SK-N-SH (cell line): Measurements from ENCODE around the gene SPINT1. TPM values are rescaled to one million over a fixed set of nuclear protein-coding genes. Genes with fewer than 3 reads are reported as not detected.

Experiments used
- CTCF ChIA-PET: fragments of 300-600, 350-600 bp; formaldehyde crosslinking; extraction: SDS; loops from one replicate; lab custom pipeline; 2021; lab: Yijun Ruan, JAX
- POLR2A ChIA-PET: fragments of 350-600 bp; sonication (Branson Sonifier 250); formaldehyde crosslinking; extraction: SDS; loops from one replicate; lab custom pipeline; 2020; ENCODE audit warnings: antibody characterized with exemption, inconsistent platforms; lab: Yijun Ruan, JAX
- DNase-seq: peaks from one replicate; pipeline ENCODE4 v3.0.0; 2012
- H2AFZ ChIP-seq: fragments of 200-600 bp; sonication (generic); 2 replicates; pipeline ENCODE4 v1.8.1; 2016; ENCODE audit warnings: antibody characterized with exemption, mild to moderate bottlenecking, low read depth
- H3F3A ChIP-seq: fragments of 200-600 bp; sonication (generic); replicated peaks from 2 replicates; pipeline ENCODE3; 2016; ENCODE audit warnings: antibody characterized with exemption, mild to moderate bottlenecking; ENCODE audit not compliant: insufficient read depth
- H3K27ac ChIP-seq, 2 experiments: fragments of 200-500 bp in 1 of 2; fragments of 200-600 bp in 1 of 2; sonication (Bioruptor generic) in 1 of 2; sonication (generic), shearing (Covaris generic) in 1 of 2; 2 replicates each; pipeline versions ENCODE4 v1.5.1 to v1.6.1; 2014 to 2016; ENCODE audit warnings: low read depth in 2 of 2, inconsistent platforms in 1 of 2, low read length in 1 of 2, mild to moderate bottlenecking in 1 of 2, mixed read lengths in 1 of 2
- H3K27me3 ChIP-seq: fragments of 200-600 bp; sonication (generic), shearing (Covaris generic); 2 replicates; pipeline ENCODE4 v1.6.1; 2016; ENCODE audit warnings: mixed run types; ENCODE audit not compliant: insufficient read depth
- H3K36me3 ChIP-seq, 2 experiments: fragments of 200-500 bp in 1 of 2; fragments of 200-600 bp in 1 of 2; sonication (Bioruptor generic) in 1 of 2; sonication (generic) in 1 of 2; replicated peaks in 1 of 2; 2 replicates each; pipeline versions ENCODE3 to v1.5.1; 2014 to 2016; ENCODE audit warnings: low read length in 1 of 2, mild to moderate bottlenecking in 1 of 2; ENCODE audit not compliant: insufficient read depth in 2 of 2, control insufficient read depth in 1 of 2
- H3K4me1 ChIP-seq, 2 experiments: fragments of 200-500 bp in 1 of 2; fragments of 200-600 bp in 1 of 2; sonication (Bioruptor generic) in 1 of 2; sonication (generic), shearing (Covaris generic) in 1 of 2; 2 replicates each; pipeline versions ENCODE4 v1.5.1 to v1.6.1; 2014 to 2016; ENCODE audit warnings: low read depth in 1 of 2, low read length in 1 of 2, mixed run types in 1 of 2; ENCODE audit not compliant: insufficient read depth in 2 of 2, control insufficient read depth in 1 of 2
- H3K4me2 ChIP-seq: fragments of 200-600 bp; sonication (generic), shearing (Covaris generic); 2 replicates; pipeline ENCODE4 v1.6.1; 2017; ENCODE audit warnings: mixed run types
- H3K4me3 ChIP-seq, 2 experiments: fragments of 200-500 bp in 1 of 2; fragments of 200-600 bp in 1 of 2; sonication (Bioruptor generic) in 1 of 2; sonication (generic), shearing (Covaris generic) in 1 of 2; 2 replicates each; pipeline versions ENCODE4 v1.5.1 to v1.8.1; 2014 to 2016; ENCODE audit warnings: low read depth in 2 of 2, inconsistent platforms in 1 of 2, low read length in 1 of 2, mild to moderate bottlenecking in 1 of 2, mixed read lengths in 1 of 2, moderate library complexity in 1 of 2
- H3K79me2 ChIP-seq: fragments of 200-600 bp; sonication (generic); 2 replicates; pipeline ENCODE4 v1.8.1; 2017; ENCODE audit warnings: mild to moderate bottlenecking; ENCODE audit not compliant: insufficient read depth
- H3K9ac ChIP-seq: fragments of 200-600 bp; sonication (generic); 2 replicates; pipeline ENCODE4 v1.6.1; 2017; ENCODE audit warnings: mixed run types
- H3K9me2 ChIP-seq: fragments of 200-600 bp; sonication (generic); 2 replicates; pipeline ENCODE4 v1.6.1; 2017; ENCODE audit warnings: mixed run types
- H3K9me3 ChIP-seq: fragments of 200-600 bp; sonication (generic); 2 replicates; pipeline ENCODE4 v1.6.1; 2017; ENCODE audit warnings: mixed run types, mild to moderate bottlenecking, moderate library complexity
- H4K20me1 ChIP-seq: fragments of 200-600 bp; sonication (generic); 2 replicates; pipeline ENCODE4 v1.6.1; 2017; ENCODE audit warnings: mild to moderate bottlenecking, mixed run types; ENCODE audit not compliant: insufficient read depth
- CTCF ChIP-seq: fragments of 200-600 bp; sonication (generic); IDR thresholded peaks from 2 replicates; pipeline ENCODE4 v1.6.1; 2017; ENCODE audit warnings: antibody characterized with exemption, mild to moderate bottlenecking, moderate library complexity
- FOSL2 ChIP-seq: IDR thresholded peaks from 2 replicates; pipeline ENCODE4 v1.4.0; 2012; ENCODE audit warnings: low read depth, mild to moderate bottlenecking, moderate library complexity, borderline replicate concordance
- GATA2 ChIP-seq: sonication (generic); formaldehyde crosslinking; IDR thresholded peaks from 2 replicates; pipeline ENCODE4 v1.5.0; 2020; ENCODE audit warnings: mild to moderate bottlenecking, missing genetic modification reagents
- MAX ChIP-seq: IDR thresholded peaks from 2 replicates; pipeline ENCODE4 v1.4.0; 2012; ENCODE audit warnings: low read depth
- NFIC ChIP-seq: IDR thresholded peaks from 2 replicates; pipeline ENCODE4 v1.4.0; 2012; ENCODE audit warnings: borderline replicate concordance
- RAD21 ChIP-seq: IDR thresholded peaks from 2 replicates; pipeline ENCODE4 v1.6.1; 2012; ENCODE audit warnings: mild to moderate bottlenecking, low read length
- RFX5 ChIP-seq: IDR thresholded peaks from 2 replicates; pipeline ENCODE4 v1.6.1; 2012; ENCODE audit warnings: mild to moderate bottlenecking, improper control_type of control experiment, low read length
- SMC3 ChIP-seq: IDR thresholded peaks from 2 replicates; pipeline ENCODE4 v1.6.1; 2012; ENCODE audit warnings: low read depth, low read length, improper control_type of control experiment
- TCF12 ChIP-seq: IDR thresholded peaks from 2 replicates; pipeline ENCODE4 v1.4.0; 2012
- WGBS: methylation state at CpG from one replicate; pipeline ENCODE4 v1.1.6; 2017; ENCODE audit warnings: low lambda C conversion rate; 5-methylcytosine and 5-hydroxymethylcytosine counted together
- polyA plus RNA-seq, 3 experiments: library from polyadenylated mRNA; depleted of rRNA; stranded (reverse); fragments of >200 nt; gene quantifications; 2 replicates each; pipeline ENCODE4 v1.2.3, GENCODE V29; 2012

The SPINT1 gene
- polyA plus RNA-seq, 1 of the 3 experiments (the other 2 are of a cell fraction), result 2.0 TPM

GRCh38 chr15:40847223-40847961 is 3.5 kb downstream of the SPINT1 start:
- peaks cover 0 to 17% of the 10 kb centered on the region in 2 experiments; a peak in 1 of 4 replicates for H3K4me1 ChIP-seq
- ChIA-PET CTCF (interaction anchor here (0.6 to 8.5 kb wide), 8 partner anchors 9 to 57 kb away, joined by 3 to 120 read pairs (median 6); partner anchors contain the start of genes PPP1R14D and VPS18), POLR2A (no interaction called here)
- no peaks in the 10 kb centered on the region for H3K36me3 ChIP-seq
- no peak for TF ChIP-seq TCF12
- TF ChIP-seq NFIC, result no peak
- no peak overlapping the region for H3K4me3 ChIP-seq
- no peak overlapping the region for H3K9ac ChIP-seq
- no peak overlapping the region for H2AFZ ChIP-seq
- peaks cover 9% of the 10 kb centered on the region; the same call in 1 of the 2 replicates for H3K27me3 ChIP-seq
- H4K20me1 ChIP-seq, result no peaks in the 10 kb centered on the region
- H3K27ac ChIP-seq, result no peak overlapping the region
- peaks cover 3% of the 10 kb centered on the region for H3F3A ChIP-seq
- no peaks in the 10 kb centered on the region for H3K79me2 ChIP-seq
- WGBS, result 100% methylated on average over 4 of the region's 7 CpGs
- no peak overlapping the region for H3K4me2 ChIP-seq
- no peaks in the 10 kb centered on the region for H3K9me2 ChIP-seq
- peak; percentile 51 for DNase-seq
- no peaks in the 10 kb centered on the region for H3K9me3 ChIP-seq

- no peak for DNase-seq
- POLR2A ChIA-PET, result no interaction called here
- 82% methylated on average over 8 of the region's 8 CpGs for WGBS
These were observed 6.8 kb downstream of the SPINT1 start for GRCh38 chr15:40850576-40851112.

More at GRCh38 chr15:40850576-40851112, 6.8 kb downstream of the SPINT1 start:
- Histone ChIP-seq H3K9me3 (no peaks in the 10 kb centered on the region), H4K20me1 (no peaks in the 10 kb centered on the region), H3K9me2 (no peaks in the 10 kb centered on the region), H3K4me1 (peaks cover 0 to 9% of the 10 kb centered on the region in 2 experiments; a peak in 1 of 4 replicates), H3F3A (peaks cover 3% of the 10 kb centered on the region), H2AFZ (no peak overlapping the region), H3K36me3 (no peaks in the 10 kb centered on the region), H3K9ac (no peak overlapping the region), H3K79me2 (no peaks in the 10 kb centered on the region), H3K27ac (no peak overlapping the region), H3K4me3 (no peak overlapping the region), H3K4me2 (no peak overlapping the region), H3K27me3 (no peaks in the 10 kb centered on the region)
- CTCF ChIA-PET, result interaction anchor here (8.5 kb wide), 1 partner anchor 7 kb away, joined by 120 read pairs; no protein-coding TSS in a partner anchor
- TF ChIP-seq SMC3 (no peak), RFX5 (no peak), MAX (no peak), CTCF (no peak), FOSL2 (no peak), RAD21 (no peak), GATA2 (CRISPR knock-in tag) (no peak)
